ENCODE data around the gene MBOAT1. TPM values are rescaled to one million over a fixed set of nuclear protein-coding genes. Genes with fewer than 3 reads are reported as not detected.
"Not testable (repeated sequence)": the region's sequence is repeated elsewhere in the genome, so short reads cannot be mapped to it uniquely, and the experiment has no call there.

Gene MBOAT1
- total RNA-seq, 2 experiments from 2014 or later: 30.6 to 33.0 TPM

DNA sequence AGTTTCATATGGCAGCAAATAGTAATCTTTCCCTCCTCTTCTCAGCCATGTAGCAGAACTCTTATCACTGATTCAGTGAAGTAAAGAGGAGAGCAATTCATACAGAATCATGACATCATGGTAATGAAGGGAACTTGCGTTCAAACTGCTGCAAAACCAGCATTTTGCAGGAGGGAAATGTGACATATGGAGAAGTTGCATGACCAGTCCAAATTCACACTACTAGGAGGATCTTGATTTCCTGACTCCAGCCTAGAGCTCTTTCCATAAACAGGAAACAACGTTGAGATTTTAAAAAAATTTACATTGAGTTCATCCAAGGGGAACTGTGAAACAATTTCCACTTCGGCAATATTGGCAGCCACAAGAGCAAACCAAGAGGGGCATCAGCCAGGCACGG is 63.8 kb downstream of the MBOAT1 start:
- Mint-ChIP-seq H3K4me1 (no peaks in the 10 kb centered on the region), H3K27me3 (no peaks in the 10 kb centered on the region), H3K9me3 (peaks cover 8% of the 10 kb centered on the region), H3K27ac (no peak overlapping the region), H3K4me3 (no peak overlapping the region), H3K36me3 (ENCODE audit: low read depth) (peaks cover 39% of the 10 kb centered on the region)
- DNase-seq: no peak
- ChIA-PET CTCF (no interaction called here), POLR2A (no interaction called here)

DNA sequence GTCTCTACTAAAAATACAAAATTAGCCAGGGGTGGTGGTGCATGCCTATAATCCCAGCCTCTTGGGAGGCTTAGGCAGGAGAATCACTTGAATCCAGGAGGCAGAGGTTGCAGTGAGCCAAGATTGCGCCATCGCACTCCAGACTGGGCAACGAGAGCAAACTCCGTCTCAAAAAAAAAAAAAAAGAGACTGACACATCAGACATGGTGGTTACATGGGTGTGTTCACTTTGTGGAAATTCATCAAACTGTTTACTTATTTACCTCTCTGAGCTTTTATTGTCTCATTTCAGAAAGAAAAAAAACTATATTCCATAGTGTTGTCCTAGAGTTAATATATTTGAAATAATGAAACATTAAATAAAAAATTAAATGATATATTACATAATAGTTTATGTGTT is 64.8 kb downstream of the MBOAT1 start:
- Mint-ChIP-seq H3K36me3 (ENCODE audit: low read depth) (peaks cover 43% of the 10 kb centered on the region), H3K27ac (no peak overlapping the region), H3K4me3 (no peak overlapping the region), H3K9me3 (peaks cover 8% of the 10 kb centered on the region), H3K4me1 (no peaks in the 10 kb centered on the region), H3K27me3 (no peaks in the 10 kb centered on the region)
- POLR2A ChIA-PET: no interaction called here
- CTCF ChIA-PET: interaction anchor here (1.5 kb wide), 1 partner anchor 21 kb away, joined by 3 read pairs; no protein-coding TSS in a partner anchor
- no peak for DNase-seq

DNA sequence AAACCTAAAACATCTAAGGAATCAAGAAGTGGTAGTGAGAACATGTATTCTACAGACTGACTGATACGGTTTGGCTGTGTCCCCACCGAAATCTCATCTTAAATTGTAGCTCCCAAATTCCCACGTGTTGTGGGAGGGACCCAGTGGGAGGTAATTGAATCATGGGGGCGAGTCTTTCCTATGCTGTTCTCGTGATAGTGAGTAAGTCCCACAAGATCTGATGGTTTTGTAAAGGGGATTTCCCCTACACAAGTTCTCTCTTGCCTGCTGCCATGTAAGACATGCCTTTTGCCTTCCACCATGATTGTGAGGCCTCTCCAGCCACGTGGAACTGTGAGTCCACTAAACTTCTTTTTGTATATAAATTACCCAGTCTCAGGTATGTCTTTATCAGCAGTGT is 65.4 kb downstream of the MBOAT1 start:
- H3K9me3 Mint-ChIP-seq, H3K27ac Mint-ChIP-seq, POLR2A ChIA-PET, H3K4me3 Mint-ChIP-seq, DNase-seq, H3K27me3 Mint-ChIP-seq, H3K4me1 Mint-ChIP-seq: not testable (repeated sequence)
- CTCF ChIA-PET: interaction anchor here (1.5 kb wide), 1 partner anchor 20 kb away, joined by 3 read pairs; no protein-coding TSS in a partner anchor
- H3K36me3 Mint-ChIP-seq (ENCODE audit: low read depth): peaks cover 42% of the 10 kb centered on the region

DNA sequence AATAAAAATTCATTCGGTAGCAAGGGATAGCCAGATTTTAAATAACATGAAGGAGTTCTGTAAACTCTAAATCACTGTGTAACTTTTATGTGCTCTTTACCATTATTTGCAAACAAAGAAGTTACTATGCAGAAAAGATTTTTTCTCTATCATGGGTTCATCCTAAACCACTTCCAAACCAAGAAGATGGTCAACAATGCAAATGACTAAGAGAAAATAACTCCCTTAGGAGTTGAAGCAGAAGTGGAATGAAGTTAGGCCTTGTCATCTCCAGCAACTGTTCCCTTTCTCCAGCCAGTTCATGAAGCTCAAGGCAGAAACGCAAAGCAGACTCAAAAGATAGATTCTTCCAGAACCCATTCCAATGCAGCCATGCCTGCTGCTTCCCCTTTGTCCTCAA is 66.0 kb downstream of the MBOAT1 start:
- ChIA-PET CTCF (no interaction called here), POLR2A (no interaction called here)
- Mint-ChIP-seq H3K4me3 (no peak overlapping the region), H3K9me3 (peaks cover 8% of the 10 kb centered on the region), H3K36me3 (ENCODE audit: low read depth) (peaks cover 42% of the 10 kb centered on the region), H3K4me1 (no peaks in the 10 kb centered on the region), H3K27ac (no peak overlapping the region), H3K27me3 (no peaks in the 10 kb centered on the region)
- no peak for DNase-seq

DNA sequence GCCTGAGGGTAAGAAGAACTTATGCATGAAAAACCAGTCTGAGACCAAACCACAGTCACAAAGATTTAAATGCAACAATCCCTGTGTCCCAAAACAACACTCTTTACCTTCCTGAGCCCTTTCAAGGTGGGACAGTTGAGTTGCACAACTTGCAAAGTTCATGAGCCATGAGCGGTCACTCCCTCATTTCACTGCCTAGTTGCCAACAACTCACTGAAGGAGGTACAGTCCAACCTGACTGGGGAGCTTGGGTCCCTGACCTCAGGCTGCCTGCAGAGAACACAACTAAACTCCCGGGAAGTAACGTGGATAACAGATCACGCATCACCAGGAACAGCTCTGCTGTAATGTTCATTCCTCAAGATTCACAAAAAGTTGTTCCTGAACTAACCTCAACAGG is 69.4 kb downstream of the MBOAT1 start:
- no peak overlapping the region for H3K27ac Mint-ChIP-seq
- no peak for DNase-seq
- no peaks in the 10 kb centered on the region for H3K27me3 Mint-ChIP-seq
- CTCF ChIA-PET: no interaction called here
- POLR2A ChIA-PET: no interaction called here
- H3K4me3 Mint-ChIP-seq: no peak overlapping the region
- peaks cover 8% of the 10 kb centered on the region for H3K9me3 Mint-ChIP-seq
- peaks cover 41% of the 10 kb centered on the region for H3K36me3 Mint-ChIP-seq (ENCODE audit: low read depth)
- H3K4me1 Mint-ChIP-seq: peaks cover 3% of the 10 kb centered on the region

DNA sequence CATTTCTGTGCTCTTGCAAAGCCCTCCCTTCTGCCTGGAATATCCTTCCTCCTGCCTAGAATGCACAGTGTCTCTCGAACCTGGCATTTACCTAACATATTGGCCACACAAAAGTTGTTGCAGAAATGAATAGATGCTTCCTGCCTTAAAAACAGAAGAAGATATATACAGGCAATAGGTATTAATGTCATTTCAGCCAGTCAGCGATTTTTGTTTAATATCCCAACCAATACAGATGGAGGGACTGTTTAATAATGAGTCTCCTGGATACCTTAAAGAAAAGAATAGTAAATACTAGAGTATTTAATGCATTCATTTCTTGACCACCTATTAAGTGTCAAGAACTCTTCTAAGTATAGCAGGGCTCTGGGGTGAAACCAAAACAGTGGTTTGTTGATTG is 70.3 kb downstream of the MBOAT1 start:
- Mint-ChIP-seq H3K9me3 (peaks cover 6% of the 10 kb centered on the region), H3K4me3 (no peak overlapping the region), H3K27ac (no peak overlapping the region), H3K27me3 (no peaks in the 10 kb centered on the region), H3K36me3 (ENCODE audit: low read depth) (peaks cover 39% of the 10 kb centered on the region), H3K4me1 (peaks cover 12% of the 10 kb centered on the region)
- no peak for DNase-seq
- ChIA-PET CTCF (no interaction called here), POLR2A (no interaction called here)

DNA sequence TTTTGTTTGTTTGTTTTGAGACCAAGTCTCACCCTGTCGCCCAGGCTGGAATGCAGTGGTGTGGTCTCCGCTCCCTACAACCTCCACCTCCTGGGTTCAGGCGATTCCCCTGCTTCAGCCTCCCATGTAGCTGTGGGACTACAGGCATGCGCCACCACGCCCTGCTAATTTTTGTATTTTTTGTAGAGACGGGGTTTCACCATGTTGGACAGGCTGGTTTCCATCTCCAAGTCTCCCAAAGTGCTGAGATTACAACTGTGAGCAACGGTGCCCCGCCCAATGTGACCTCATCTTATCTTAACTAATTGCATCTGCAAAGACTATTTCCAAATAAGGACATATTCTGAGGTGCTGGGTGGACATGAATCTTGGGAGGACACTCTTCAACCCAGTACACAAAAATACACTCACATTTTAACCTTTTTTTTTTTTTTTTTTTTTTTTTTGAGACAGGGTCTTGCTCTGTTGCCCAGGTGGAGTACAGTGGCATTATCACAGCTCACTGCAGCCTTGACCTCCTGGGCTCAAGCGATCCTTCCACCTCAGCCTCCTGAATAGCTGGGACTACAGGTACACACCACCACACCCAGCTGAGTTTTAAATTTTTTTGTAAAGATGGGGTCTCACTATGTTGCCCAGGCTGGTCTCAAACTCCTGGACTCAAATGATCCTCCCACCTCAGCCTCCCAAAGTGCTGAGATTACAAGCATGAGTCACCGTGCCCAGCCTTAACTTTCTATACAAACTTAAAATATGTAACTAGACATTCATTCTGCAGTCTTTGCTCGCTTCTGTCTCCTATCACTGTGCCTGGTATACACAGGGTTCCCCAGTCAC is 72.9 kb downstream of the MBOAT1 start:
- Mint-ChIP-seq H3K4me1 (peaks cover 12% of the 10 kb centered on the region), H3K36me3 (ENCODE audit: low read depth) (peaks cover 35% of the 10 kb centered on the region)
- POLR2A ChIA-PET, H3K27me3 Mint-ChIP-seq, H3K27ac Mint-ChIP-seq, DNase-seq, H3K9me3 Mint-ChIP-seq, H3K4me3 Mint-ChIP-seq, CTCF ChIA-PET: not testable (repeated sequence)

DNA sequence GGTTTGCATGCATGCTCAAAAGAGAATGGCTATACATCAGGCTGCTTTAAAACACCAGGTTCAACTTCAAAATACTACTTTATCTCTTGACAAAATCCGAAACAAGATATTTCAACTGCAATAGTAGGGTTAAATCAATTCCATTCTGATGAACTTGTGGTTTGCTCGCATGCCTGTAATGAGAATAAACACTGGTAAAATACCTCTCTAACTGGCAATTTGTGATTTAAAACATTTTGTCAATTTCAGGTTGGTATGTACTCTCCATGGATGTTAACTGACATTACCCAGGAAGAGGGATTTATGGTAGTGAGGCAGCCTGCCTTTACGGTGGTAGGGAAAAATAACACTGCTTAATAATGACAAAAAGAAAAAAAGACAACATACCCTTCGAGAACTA is 74.4 kb downstream of the MBOAT1 start:
- POLR2A ChIA-PET: no interaction called here
- Mint-ChIP-seq H3K4me3 (no peak overlapping the region), H3K27ac (no peak overlapping the region), H3K9me3 (no peaks in the 10 kb centered on the region), H3K36me3 (ENCODE audit: low read depth) (peaks cover 38% of the 10 kb centered on the region), H3K4me1 (peaks cover 12% of the 10 kb centered on the region), H3K27me3 (no peaks in the 10 kb centered on the region)
- CTCF ChIA-PET: no interaction called here
- no peak for DNase-seq

DNA sequence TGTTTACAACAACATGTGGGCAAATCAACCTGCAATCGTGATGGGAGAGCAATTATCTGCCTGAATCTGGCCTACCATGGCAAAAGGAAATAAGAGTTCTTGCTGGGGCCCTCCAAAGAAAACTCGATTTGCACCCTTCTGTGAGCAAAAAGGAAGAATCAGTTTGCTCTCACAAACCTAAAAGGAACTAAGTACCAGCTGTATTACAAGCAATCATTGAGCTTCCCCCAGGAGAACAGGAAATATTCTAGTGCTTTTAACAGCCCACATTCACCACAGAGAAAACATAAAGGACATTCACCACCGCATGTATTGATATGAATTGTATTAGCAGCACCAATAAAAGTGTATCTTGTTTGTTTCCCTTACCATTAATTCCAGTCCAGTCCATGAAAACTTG is 75.0 kb downstream of the MBOAT1 start:
- Mint-ChIP-seq H3K4me1 (peaks cover 12% of the 10 kb centered on the region), H3K36me3 (ENCODE audit: low read depth) (peaks cover 39% of the 10 kb centered on the region), H3K27ac (no peak overlapping the region), H3K4me3 (no peak overlapping the region), H3K27me3 (no peaks in the 10 kb centered on the region), H3K9me3 (peaks cover 2% of the 10 kb centered on the region)
- no peak for DNase-seq
- POLR2A ChIA-PET: no interaction called here
- CTCF ChIA-PET: interaction anchor here (1.1 kb wide), 1 partner anchor 11 kb away, joined by 4 read pairs; no protein-coding TSS in a partner anchor

DNA sequence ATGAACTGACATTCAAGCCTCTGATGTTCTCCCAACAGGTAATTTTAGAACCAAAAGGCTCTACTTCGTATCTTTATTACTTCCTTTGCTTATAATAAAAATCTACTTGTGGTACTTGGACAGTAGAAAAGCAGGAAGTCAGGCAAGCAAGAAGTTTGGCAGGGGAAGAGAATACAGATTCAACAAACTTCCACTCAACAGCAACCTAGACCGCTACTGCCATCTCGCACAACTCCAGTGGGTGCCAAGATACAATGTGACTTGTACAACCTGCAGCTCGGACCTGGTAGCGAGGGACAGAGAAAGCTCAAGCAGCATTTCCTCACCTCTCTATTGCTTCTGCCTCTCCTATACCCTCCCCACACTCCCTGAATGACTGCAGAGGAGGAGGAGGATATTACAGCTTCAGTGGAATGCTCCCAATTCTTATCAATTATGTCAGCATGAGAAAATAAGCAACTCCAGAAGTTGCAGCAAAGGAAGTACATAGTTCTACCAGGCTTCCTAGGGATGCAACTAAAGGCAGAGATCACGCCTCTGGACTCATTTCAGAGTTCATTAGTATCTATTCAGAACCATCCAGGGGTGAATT is 76.5 kb downstream of the MBOAT1 start:
- no peak for DNase-seq
- Mint-ChIP-seq H3K36me3 (ENCODE audit: low read depth) (peaks cover 40% of the 10 kb centered on the region), H3K9me3 (peaks cover 3% of the 10 kb centered on the region), H3K27me3 (no peaks in the 10 kb centered on the region), H3K4me1 (peaks cover 12% of the 10 kb centered on the region), H3K4me3 (no peak overlapping the region), H3K27ac (no peak overlapping the region)
- POLR2A ChIA-PET: no interaction called here
- CTCF ChIA-PET: interaction anchor here (1.0 kb wide), 1 partner anchor 41 kb away, joined by 3 read pairs; no protein-coding TSS in a partner anchor

DNA sequence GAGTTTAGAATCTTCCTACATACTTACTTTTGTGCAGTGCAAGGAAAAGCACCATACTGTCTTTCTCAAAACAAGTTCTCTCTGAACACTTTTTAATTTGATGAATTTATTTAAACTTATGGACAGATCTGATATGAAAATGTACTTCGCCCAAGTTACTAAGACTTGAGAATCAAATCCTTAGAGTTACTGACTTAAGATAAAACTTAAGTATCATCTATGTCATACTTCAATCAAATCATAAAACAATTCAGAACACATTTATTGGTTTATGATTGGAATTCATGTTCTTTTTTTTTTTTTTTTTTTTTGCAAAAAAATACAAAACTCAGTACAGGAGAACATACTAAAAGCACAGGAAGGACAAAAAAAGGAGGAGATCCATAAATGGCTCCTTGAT is 77.7 kb downstream of the MBOAT1 start:
- POLR2A ChIA-PET: no interaction called here
- Mint-ChIP-seq H3K4me3 (no peak overlapping the region), H3K36me3 (ENCODE audit: low read depth) (peaks cover 32% of the 10 kb centered on the region), H3K9me3 (peaks cover 3% of the 10 kb centered on the region), H3K27me3 (no peaks in the 10 kb centered on the region), H3K27ac (no peak overlapping the region), H3K4me1 (peaks cover 12% of the 10 kb centered on the region)
- CTCF ChIA-PET: interaction anchor here (1.0 kb wide), 1 partner anchor 42 kb away, joined by 3 read pairs; no protein-coding TSS in a partner anchor
- DNase-seq: no peak

DNA sequence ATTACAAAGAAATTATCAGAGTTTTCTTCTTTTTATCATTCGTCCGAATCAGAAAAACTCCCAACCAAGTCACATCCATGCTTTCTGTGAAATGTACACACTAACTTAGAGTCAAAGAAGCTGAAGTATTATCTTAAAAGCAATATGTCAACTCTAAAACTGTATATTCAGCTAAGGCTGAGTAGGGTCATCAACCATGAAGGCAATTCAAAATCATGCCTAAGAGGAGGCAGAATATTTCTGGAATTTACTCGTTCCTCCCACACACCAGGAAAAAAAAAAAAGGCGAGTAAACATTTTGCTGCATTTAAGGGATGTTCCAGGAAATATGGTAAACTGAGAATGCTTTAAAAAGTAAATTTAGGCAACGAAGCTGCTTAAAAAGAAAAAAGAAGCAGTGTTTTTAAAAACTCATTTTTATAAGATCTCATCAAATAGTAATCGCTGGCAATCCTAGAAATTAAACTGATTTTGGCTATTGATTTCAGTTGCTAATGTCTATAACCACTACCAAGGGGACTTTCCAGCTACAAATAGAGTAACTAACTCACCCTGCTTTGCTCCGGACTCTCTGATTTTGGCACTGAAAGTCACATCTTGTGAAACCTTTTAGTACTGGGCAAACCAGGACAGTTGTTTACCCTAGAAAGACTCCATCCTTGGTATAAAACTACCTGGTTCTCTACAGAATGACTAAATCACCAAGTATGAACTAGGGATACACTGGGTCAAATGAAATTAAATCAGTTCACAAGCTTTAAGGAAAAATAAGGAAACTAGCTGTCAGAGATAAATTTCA is 82.8 kb downstream of the MBOAT1 start:
- H3K36me3 Mint-ChIP-seq (ENCODE audit: low read depth): peaks cover 30% of the 10 kb centered on the region
- H3K4me3 Mint-ChIP-seq: no peak overlapping the region
- H3K27ac Mint-ChIP-seq: no peak overlapping the region
- DNase-seq: no peak
- no peaks in the 10 kb centered on the region for H3K27me3 Mint-ChIP-seq
- ChIA-PET CTCF (interaction anchor here (0.6 to 1.3 kb wide), 2 partner anchors 10 to 314 kb away, joined by 3 to 4 read pairs; no protein-coding TSS in a partner anchor), POLR2A (no interaction called here)
- peaks cover 4% of the 10 kb centered on the region for H3K4me1 Mint-ChIP-seq
- peaks cover 3% of the 10 kb centered on the region for H3K9me3 Mint-ChIP-seq

DNA sequence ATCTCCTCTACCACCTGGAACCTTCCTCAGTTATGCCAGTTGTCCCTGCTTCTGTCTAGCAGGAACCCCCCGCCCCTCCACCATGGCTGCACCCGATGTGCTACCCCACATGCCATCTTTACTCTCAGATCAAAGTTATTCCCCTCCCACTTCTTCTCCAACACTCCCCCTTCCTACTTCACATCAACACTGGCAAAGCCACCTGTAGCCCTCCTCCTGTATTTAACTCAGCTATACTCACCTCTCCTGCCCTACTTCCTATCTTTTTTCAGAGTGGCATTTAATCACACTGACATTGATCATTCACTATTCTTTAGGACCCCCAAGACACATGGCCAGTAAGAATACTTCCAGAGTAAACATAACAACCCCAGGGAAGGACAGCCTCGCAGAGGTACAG is 84.3 kb downstream of the MBOAT1 start:
- Mint-ChIP-seq H3K4me1 (peaks cover 4% of the 10 kb centered on the region), H3K9me3 (peaks cover 3% of the 10 kb centered on the region), H3K4me3 (no peak overlapping the region), H3K27ac (no peak overlapping the region), H3K27me3 (no peaks in the 10 kb centered on the region), H3K36me3 (ENCODE audit: low read depth) (peaks cover 30% of the 10 kb centered on the region)
- no peak for DNase-seq
- ChIA-PET CTCF (interaction anchor here (0.6 kb wide), 1 partner anchor 13 kb away, joined by 3 read pairs; no protein-coding TSS in a partner anchor), POLR2A (no interaction called here)

All from activated CD4-positive, alpha-beta T cell treated with anti-CD3 and anti-CD28 coated beads, Interleukin-2, amount 10 ng/mL, durations not matched to agents 7 days and 5 days (primary cell).